NCI-H146 treated with DMSO at 0.1 percent for 48 hours (cell line): ENCODE data around the gene ZFHX3.

ENCODE experiments used
- DNase-seq: peaks from one replicate; lab custom pipeline; 2025; ENCODE audit not compliant: unreplicated experiment; lab: John Stamatoyannopoulos, UW

ZFHX3 gene

GRCh38 chr16:72911971-72912370 is 136.0 kb downstream of the ZFHX3 start:
- no peak for DNase-seq

- DNase-seq: no peak
These were observed 137.1 kb downstream of the ZFHX3 start for GRCh38 chr16:72910875-72911274.

GRCh38 chr16:72910381-72910780 is 137.5 kb downstream of the ZFHX3 start:
- DNase-seq: no peak

- DNase-seq: no peak
These were observed 138.7 kb downstream of the ZFHX3 start for GRCh38 chr16:72909196-72909595.

- DNase-seq: no peak
These were observed 139.4 kb downstream of the ZFHX3 start for GRCh38 chr16:72908362-72909167.

GRCh38 chr16:72905581-72905980 is 142.3 kb downstream of the ZFHX3 start:
- no peak for DNase-seq

- DNase-seq: no peak
These were observed 144.8 kb downstream of the ZFHX3 start for GRCh38 chr16:72903176-72903575.

GRCh38 chr16:72902206-72902605 is 145.7 kb downstream of the ZFHX3 start:
- DNase-seq: no peak

GRCh38 chr16:72901000-72901627 is 146.8 kb downstream of the ZFHX3 start:
- no peak for DNase-seq

- no peak for DNase-seq
These were observed 149.6 kb downstream of the ZFHX3 start for GRCh38 chr16:72898216-72898825.

- DNase-seq: no peak
These were observed 150.2 kb downstream of the ZFHX3 start for GRCh38 chr16:72897707-72898106.

GRCh38 chr16:72896485-72897118 is 151.3 kb downstream of the ZFHX3 start:
- DNase-seq: no peak

GRCh38 chr16:72895951-72896350 is 152.0 kb downstream of the ZFHX3 start:
- no peak for DNase-seq

GRCh38 chr16:72894293-72895151 is 153.4 kb downstream of the ZFHX3 start:
- no peak for DNase-seq

GRCh38 chr16:72891291-72892227 is 156.4 kb downstream of the ZFHX3 start:
- DNase-seq: no peak

GRCh38 chr16:72890587-72890986 is 157.3 kb downstream of the ZFHX3 start:
- no peak for DNase-seq

GRCh38 chr16:72889616-72890582 is 158.0 kb downstream of the ZFHX3 start:
- no peak for DNase-seq

- DNase-seq: no peak
These were observed 160.4 kb downstream of the ZFHX3 start for GRCh38 chr16:72887537-72887936.
